GM21447 (cell line): Measurements from ENCODE around the gene HNF1B.

Source experiments
- ATAC-seq: cut with Tn5 transposase; IDR thresholded peaks from one replicate; pipeline ENCODE4 v1.9.1; 2021; ENCODE audit not compliant: unreplicated experiment

Gene HNF1B

DNA sequence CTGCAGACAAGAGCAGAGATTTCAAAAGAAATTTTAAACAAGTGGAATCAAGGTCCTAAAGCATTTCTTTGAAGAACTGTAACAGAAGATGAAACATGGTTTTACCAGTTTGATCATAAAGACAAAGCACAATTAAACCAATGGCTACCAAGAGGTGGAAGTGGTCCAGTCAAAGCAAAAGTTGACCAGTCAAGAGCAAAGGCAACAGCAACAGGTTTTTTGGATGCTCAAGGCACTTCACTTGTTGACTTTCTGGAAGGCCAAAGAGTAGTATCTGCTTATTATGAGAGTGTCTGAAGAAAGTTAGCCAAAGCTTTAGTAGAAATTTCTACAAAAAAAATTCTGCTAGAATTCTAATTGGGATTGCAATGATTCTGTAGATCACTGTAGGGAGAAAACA is 106.9 kb downstream of the HNF1B start:
- ATAC-seq, result no peak
